SK-N-SH (cell line): Measurements from ENCODE around the gene AMPD2. TPM values are rescaled to one million over a fixed set of nuclear protein-coding genes. Genes with fewer than 3 reads are reported as not detected.

Experiments
- CTCF ChIA-PET: fragments of 300-600, 350-600 bp; formaldehyde crosslinking; extraction: SDS; loops from one replicate; lab custom pipeline; 2021; lab: Yijun Ruan, JAX
- POLR2A ChIA-PET: fragments of 350-600 bp; sonication (Branson Sonifier 250); formaldehyde crosslinking; extraction: SDS; loops from one replicate; lab custom pipeline; 2020; ENCODE audit warnings: antibody characterized with exemption, inconsistent platforms; lab: Yijun Ruan, JAX
- DNase-seq: peaks from one replicate; pipeline ENCODE4 v3.0.0; 2012
- H2AFZ ChIP-seq: fragments of 200-600 bp; sonication (generic); 2 replicates; pipeline ENCODE4 v1.8.1; 2016; ENCODE audit warnings: antibody characterized with exemption, mild to moderate bottlenecking, low read depth
- H3F3A ChIP-seq: fragments of 200-600 bp; sonication (generic); replicated peaks from 2 replicates; pipeline ENCODE3; 2016; ENCODE audit warnings: antibody characterized with exemption, mild to moderate bottlenecking; ENCODE audit not compliant: insufficient read depth
- H3K27ac ChIP-seq, 2 experiments: fragments of 200-500 bp in 1 of 2; fragments of 200-600 bp in 1 of 2; sonication (Bioruptor generic) in 1 of 2; sonication (generic), shearing (Covaris generic) in 1 of 2; 2 replicates each; pipeline versions ENCODE4 v1.5.1 to v1.6.1; 2014 to 2016; ENCODE audit warnings: low read depth in 2 of 2, inconsistent platforms in 1 of 2, low read length in 1 of 2, mild to moderate bottlenecking in 1 of 2, mixed read lengths in 1 of 2
- H3K27me3 ChIP-seq: fragments of 200-600 bp; sonication (generic), shearing (Covaris generic); 2 replicates; pipeline ENCODE4 v1.6.1; 2016; ENCODE audit warnings: mixed run types; ENCODE audit not compliant: insufficient read depth
- H3K36me3 ChIP-seq, 2 experiments: fragments of 200-500 bp in 1 of 2; fragments of 200-600 bp in 1 of 2; sonication (Bioruptor generic) in 1 of 2; sonication (generic) in 1 of 2; replicated peaks in 1 of 2; 2 replicates each; pipeline versions ENCODE3 to v1.5.1; 2014 to 2016; ENCODE audit warnings: low read length in 1 of 2, mild to moderate bottlenecking in 1 of 2; ENCODE audit not compliant: insufficient read depth in 2 of 2, control insufficient read depth in 1 of 2
- H3K4me1 ChIP-seq, 2 experiments: fragments of 200-500 bp in 1 of 2; fragments of 200-600 bp in 1 of 2; sonication (Bioruptor generic) in 1 of 2; sonication (generic), shearing (Covaris generic) in 1 of 2; 2 replicates each; pipeline versions ENCODE4 v1.5.1 to v1.6.1; 2014 to 2016; ENCODE audit warnings: low read depth in 1 of 2, low read length in 1 of 2, mixed run types in 1 of 2; ENCODE audit not compliant: insufficient read depth in 2 of 2, control insufficient read depth in 1 of 2
- H3K4me2 ChIP-seq: fragments of 200-600 bp; sonication (generic), shearing (Covaris generic); 2 replicates; pipeline ENCODE4 v1.6.1; 2017; ENCODE audit warnings: mixed run types
- H3K4me3 ChIP-seq, 2 experiments: fragments of 200-500 bp in 1 of 2; fragments of 200-600 bp in 1 of 2; sonication (Bioruptor generic) in 1 of 2; sonication (generic), shearing (Covaris generic) in 1 of 2; 2 replicates each; pipeline versions ENCODE4 v1.5.1 to v1.8.1; 2014 to 2016; ENCODE audit warnings: low read depth in 2 of 2, inconsistent platforms in 1 of 2, low read length in 1 of 2, mild to moderate bottlenecking in 1 of 2, mixed read lengths in 1 of 2, moderate library complexity in 1 of 2
- H3K79me2 ChIP-seq: fragments of 200-600 bp; sonication (generic); 2 replicates; pipeline ENCODE4 v1.8.1; 2017; ENCODE audit warnings: mild to moderate bottlenecking; ENCODE audit not compliant: insufficient read depth
- H3K9ac ChIP-seq: fragments of 200-600 bp; sonication (generic); 2 replicates; pipeline ENCODE4 v1.6.1; 2017; ENCODE audit warnings: mixed run types
- H3K9me2 ChIP-seq: fragments of 200-600 bp; sonication (generic); 2 replicates; pipeline ENCODE4 v1.6.1; 2017; ENCODE audit warnings: mixed run types
- H3K9me3 ChIP-seq: fragments of 200-600 bp; sonication (generic); 2 replicates; pipeline ENCODE4 v1.6.1; 2017; ENCODE audit warnings: mixed run types, mild to moderate bottlenecking, moderate library complexity
- H4K20me1 ChIP-seq: fragments of 200-600 bp; sonication (generic); 2 replicates; pipeline ENCODE4 v1.6.1; 2017; ENCODE audit warnings: mild to moderate bottlenecking, mixed run types; ENCODE audit not compliant: insufficient read depth
- CHD2 ChIP-seq: fragments of 150-350 bp; IDR thresholded peaks from 2 replicates; pipeline ENCODE4 v1.6.1; 2018; ENCODE audit warnings: low read length; ENCODE audit not compliant: partially characterized antibody
- ELF1 ChIP-seq: IDR thresholded peaks from 2 replicates; pipeline ENCODE4 v1.4.0; 2012
- EP300 ChIP-seq, 2 experiments: IDR thresholded peaks; 2 replicates each; pipeline versions ENCODE4 v1.4.0 to v1.6.1; 2012; ENCODE audit warnings: borderline replicate concordance in 1 of 2, low read depth in 1 of 2, low read length in 1 of 2
- EZH2phosphoT487 ChIP-seq: fragments of 200-600 bp; sonication (generic); IDR thresholded peaks from 2 replicates; pipeline ENCODE4 v1.6.1; 2017; ENCODE audit warnings: low read depth, mixed run types, mild to moderate bottlenecking, antibody characterized with exemption, moderate library complexity, borderline replicate concordance
- FOSL2 ChIP-seq: IDR thresholded peaks from 2 replicates; pipeline ENCODE4 v1.4.0; 2012; ENCODE audit warnings: low read depth, mild to moderate bottlenecking, moderate library complexity, borderline replicate concordance
- GABPA ChIP-seq: IDR thresholded peaks from 2 replicates; pipeline ENCODE4 v1.4.0; 2012; ENCODE audit warnings: low read depth, mild to moderate bottlenecking
- GATA2 ChIP-seq: sonication (generic); formaldehyde crosslinking; IDR thresholded peaks from 2 replicates; pipeline ENCODE4 v1.5.0; 2020; ENCODE audit warnings: mild to moderate bottlenecking, missing genetic modification reagents
- IRF3 ChIP-seq: fragments of 150-350 bp; IDR thresholded peaks from 2 replicates; pipeline ENCODE4 v1.6.1; 2016; ENCODE audit warnings: mild to moderate bottlenecking, low read depth, low read length
- JUND ChIP-seq: IDR thresholded peaks from 2 replicates; pipeline ENCODE4 v1.4.0; 2012
- MEF2A ChIP-seq: IDR thresholded peaks from 2 replicates; pipeline ENCODE4 v1.4.0; 2012; ENCODE audit warnings: low read depth, borderline replicate concordance
- MXI1 ChIP-seq: IDR thresholded peaks from 2 replicates; pipeline ENCODE4 v1.6.1; 2012; ENCODE audit warnings: mild to moderate bottlenecking, low read depth, low read length, improper control_type of control experiment
- NFIC ChIP-seq: IDR thresholded peaks from 2 replicates; pipeline ENCODE4 v1.4.0; 2012; ENCODE audit warnings: borderline replicate concordance
- RAD21 ChIP-seq: IDR thresholded peaks from 2 replicates; pipeline ENCODE4 v1.6.1; 2012; ENCODE audit warnings: mild to moderate bottlenecking, low read length
- RFX5 ChIP-seq: IDR thresholded peaks from 2 replicates; pipeline ENCODE4 v1.6.1; 2012; ENCODE audit warnings: mild to moderate bottlenecking, improper control_type of control experiment, low read length
- RXRA ChIP-seq: IDR thresholded peaks from 2 replicates; pipeline ENCODE4 v1.4.0; 2012; ENCODE audit warnings: low read depth, mild to moderate bottlenecking, borderline replicate concordance
- SIN3A ChIP-seq: IDR thresholded peaks from 2 replicates; pipeline ENCODE4 v1.6.1; 2012; ENCODE audit warnings: low read depth, mild to moderate bottlenecking, low read length, moderate library complexity, borderline replicate concordance
- SMC3 ChIP-seq: IDR thresholded peaks from 2 replicates; pipeline ENCODE4 v1.6.1; 2012; ENCODE audit warnings: low read depth, low read length, improper control_type of control experiment
- TAF1 ChIP-seq: IDR thresholded peaks from 2 replicates; pipeline ENCODE4 v1.6.1; 2012; ENCODE audit warnings: low read depth, mild to moderate bottlenecking, low read length, moderate library complexity, borderline replicate concordance
- TEAD4 ChIP-seq: IDR thresholded peaks from 2 replicates; pipeline ENCODE4 v1.4.0; 2012; ENCODE audit warnings: mild to moderate bottlenecking, borderline replicate concordance; ENCODE audit not compliant: insufficient read depth
- USF1 ChIP-seq: IDR thresholded peaks from 2 replicates; pipeline ENCODE4 v1.4.0; 2012; ENCODE audit warnings: low read depth, borderline replicate concordance
- USF2 ChIP-seq: fragments of 150-350 bp; IDR thresholded peaks from 2 replicates; pipeline ENCODE4 v1.6.1; 2017; ENCODE audit warnings: antibody characterized with exemption, low read length, low read depth, borderline replicate concordance
- YY1 ChIP-seq: IDR thresholded peaks from 2 replicates; pipeline ENCODE4 v1.4.0; 2012; ENCODE audit warnings: low read depth, mild to moderate bottlenecking
- ZBTB33 ChIP-seq: IDR thresholded peaks from 2 replicates; pipeline ENCODE4 v1.4.0; 2012; ENCODE audit warnings: low read depth, borderline replicate concordance
- WGBS: methylation state at CpG from one replicate; pipeline ENCODE4 v1.1.6; 2017; ENCODE audit warnings: low lambda C conversion rate; 5-methylcytosine and 5-hydroxymethylcytosine counted together
- polyA plus RNA-seq, 3 experiments: library from polyadenylated mRNA; depleted of rRNA; stranded (reverse); fragments of >200 nt; gene quantifications; 2 replicates each; pipeline ENCODE4 v1.2.3, GENCODE V29; 2012
- TF ChIP-seq, protein P1 (sequence below): fragments of 200-600 bp; sonication (generic); IDR thresholded peaks from 2 replicates; pipeline ENCODE4 v1.6.1; 2017; ENCODE audit warnings: antibody characterized with exemption, mild to moderate bottlenecking, moderate library complexity
- TF ChIP-seq, protein P2 (sequence below): IDR thresholded peaks from 2 replicates; pipeline ENCODE4 v1.4.0; 2012; ENCODE audit warnings: low read depth

AMPD2 gene
- polyA plus RNA-seq, 1 of the 3 experiments (the other 2 are of a cell fraction), result 59.1 TPM

- peak overlapping the region; percentile 34 to 52; a peak in 3 of 4 replicates for H3K4me3 ChIP-seq
- peak; percentile 56 for DNase-seq
- POLR2A ChIA-PET, result interaction anchor here (0.9 to 4.0 kb wide), 5 partner anchors 10 to 117 kb away, joined by 3 to 21 read pairs (median 5); partner anchors contain the start of gene GNAI3
- TF ChIP-seq CHD2, result no peak
- TF ChIP-seq, protein P1, sequence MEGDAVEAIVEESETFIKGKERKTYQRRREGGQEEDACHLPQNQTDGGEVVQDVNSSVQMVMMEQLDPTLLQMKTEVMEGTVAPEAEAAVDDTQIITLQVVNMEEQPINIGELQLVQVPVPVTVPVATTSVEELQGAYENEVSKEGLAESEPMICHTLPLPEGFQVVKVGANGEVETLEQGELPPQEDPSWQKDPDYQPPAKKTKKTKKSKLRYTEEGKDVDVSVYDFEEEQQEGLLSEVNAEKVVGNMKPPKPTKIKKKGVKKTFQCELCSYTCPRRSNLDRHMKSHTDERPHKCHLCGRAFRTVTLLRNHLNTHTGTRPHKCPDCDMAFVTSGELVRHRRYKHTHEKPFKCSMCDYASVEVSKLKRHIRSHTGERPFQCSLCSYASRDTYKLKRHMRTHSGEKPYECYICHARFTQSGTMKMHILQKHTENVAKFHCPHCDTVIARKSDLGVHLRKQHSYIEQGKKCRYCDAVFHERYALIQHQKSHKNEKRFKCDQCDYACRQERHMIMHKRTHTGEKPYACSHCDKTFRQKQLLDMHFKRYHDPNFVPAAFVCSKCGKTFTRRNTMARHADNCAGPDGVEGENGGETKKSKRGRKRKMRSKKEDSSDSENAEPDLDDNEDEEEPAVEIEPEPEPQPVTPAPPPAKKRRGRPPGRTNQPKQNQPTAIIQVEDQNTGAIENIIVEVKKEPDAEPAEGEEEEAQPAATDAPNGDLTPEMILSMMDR, result peak; percentile 57
- TF ChIP-seq EP300 (IDR thresholded peaks at IDR 0.05; ENCODE audit: borderline replicate concordance in 1 of 2, low read depth in 1 of 2, low read length in 1 of 2), result no peak
- no peak for TF ChIP-seq IRF3
- TF ChIP-seq YY1, result no peak
- no peak for TF ChIP-seq TEAD4
- TF ChIP-seq EZH2phosphoT487, result no peak
- peak; percentile 81 for TF ChIP-seq RAD21
- TF ChIP-seq SIN3A, result no peak
- no peak for TF ChIP-seq JUND
- no peak for TF ChIP-seq FOSL2
- TF ChIP-seq SMC3, result peak; percentile 50; the same call in 1 of the 2 replicates
- TF ChIP-seq MXI1, result no peak
- no peak for TF ChIP-seq MEF2A
- no peak for TF ChIP-seq TAF1
- no peak for TF ChIP-seq GATA2 (CRISPR knock-in tag)
- no peak for TF ChIP-seq ZBTB33
- no peak for TF ChIP-seq USF2
- TF ChIP-seq RFX5, result 0 out of 2 replicates have a peak, but pooled peaks have one; percentile 9
- no peak for TF ChIP-seq NFIC
- no peak for TF ChIP-seq GABPA
- TF ChIP-seq, protein P2, sequence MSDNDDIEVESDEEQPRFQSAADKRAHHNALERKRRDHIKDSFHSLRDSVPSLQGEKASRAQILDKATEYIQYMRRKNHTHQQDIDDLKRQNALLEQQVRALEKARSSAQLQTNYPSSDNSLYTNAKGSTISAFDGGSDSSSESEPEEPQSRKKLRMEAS, result no peak
- no peak for TF ChIP-seq USF1
- TF ChIP-seq RXRA, result no peak
- no peak for TF ChIP-seq ELF1
Measured at GRCh38 chr1:109649491-109649914, 29.9 kb downstream of the AMPD2 start.

More at GRCh38 chr1:109649491-109649914, 29.9 kb downstream of the AMPD2 start:
- Histone ChIP-seq H3K27me3 (no peaks in the 10 kb centered on the region), H3K36me3 (no peaks in the 10 kb centered on the region), H4K20me1 (no peaks in the 10 kb centered on the region), H3K9me2 (no peaks in the 10 kb centered on the region), H2AFZ (no peak overlapping the region), H3K9ac (no peak overlapping the region), H3K9me3 (no peaks in the 10 kb centered on the region), H3K27ac (peak overlapping the region in 1 of 2 experiments; percentile 90; a peak in 2 of 4 replicates), H3K4me2 (peak overlapping the region; percentile 35), H3K4me1 (peaks cover 7 to 30% of the 10 kb centered on the region in 2 experiments), H3K79me2 (no peaks in the 10 kb centered on the region), H3F3A (no peaks in the 10 kb centered on the region)
- WGBS, result 24% methylated on average over 4 of the region's 4 CpGs
- CTCF ChIA-PET, result interaction anchor here (0.6 to 11.4 kb wide), 62 partner anchors 9 to 468 kb away, joined by 3 to 297 read pairs (median 4); partner anchors contain the start of genes AHCYL1, AMPD2, CYB561D1 and EPS8L3
